H1 (cell line): ENCODE results near the gene DPH1. TPM values are rescaled to one million over a fixed set of nuclear protein-coding genes. Genes with fewer than 3 reads are reported as not detected.

Source experiments
- CTCF ChIA-PET: fragments of 300-600 bp; sonication (Branson Sonifier 250); formaldehyde crosslinking; loops from one replicate; lab custom pipeline; 2021; ENCODE audit not compliant: partially characterized antibody; lab: Charles Lee
- POLR2A ChIA-PET: fragments of 300-600 bp; sonication (Branson Sonifier 250); formaldehyde crosslinking; loops from one replicate; lab custom pipeline; 2021; ENCODE audit warnings: inconsistent platforms; ENCODE audit not compliant: partially characterized antibody; lab: Charles Lee
- DNase-seq, 2 experiments: peaks; one replicate each; pipeline versions ENCODE4 v3.0.0 to v3.0.0-alpha.2; 2010 to 2022; ENCODE audit warnings: low spot score in 2 of 2, low read depth in 1 of 2, mixed read lengths in 1 of 2
- FAIRE-seq: peaks from 2 replicates; lab custom pipeline; 2011; peaks lifted over from hg19 to GRCh38; lab: Jason Lieb, UNC
- H2AFZ ChIP-seq: 2 replicates; pipeline ENCODE4 v1.8.1; 2012; ENCODE audit warnings: low read length, inconsistent platforms
- H2AK5ac ChIP-seq: 2 replicates; pipeline ENCODE4 v1.6.1; 2013; ENCODE audit warnings: low read depth, low read length
- H2BK120ac ChIP-seq: replicated peaks from 2 replicates; pipeline ENCODE3; 2013; ENCODE audit warnings: low read depth, low read length, inconsistent platforms
- H2BK12ac ChIP-seq: 2 replicates; pipeline ENCODE4 v1.6.1; 2013; ENCODE audit warnings: low read depth, low read length
- H2BK15ac ChIP-seq: 2 replicates; pipeline ENCODE4 v1.6.1; 2013; ENCODE audit warnings: low read length
- H2BK20ac ChIP-seq: 2 replicates; pipeline ENCODE4 v1.6.1; 2013; ENCODE audit warnings: low read length
- H2BK5ac ChIP-seq: 2 replicates; pipeline ENCODE4 v1.6.1; 2013; ENCODE audit warnings: low read depth, low read length
- H3K14ac ChIP-seq: 2 replicates; pipeline ENCODE4 v1.6.1; 2013; ENCODE audit warnings: inconsistent platforms; ENCODE audit not compliant: insufficient read length
- H3K18ac ChIP-seq: 2 replicates; pipeline ENCODE4 v1.6.1; 2013; ENCODE audit warnings: low read length; ENCODE audit errors: extremely low read depth
- H3K23ac ChIP-seq: 2 replicates; pipeline ENCODE4 v1.6.1; 2013; ENCODE audit warnings: inconsistent platforms; ENCODE audit not compliant: insufficient read length
- H3K23me2 ChIP-seq: 2 replicates; pipeline ENCODE4 v1.6.1; 2013; ENCODE audit warnings: low read depth, low read length
- H3K27ac ChIP-seq: 2 replicates; pipeline ENCODE4 v1.6.1; 2011; ENCODE audit warnings: low read depth, low read length, inconsistent platforms
- H3K27me3 ChIP-seq, 4 experiments: replicated peaks in 1 of 4; 1 replicate in 1 of 4; 2 replicates in 3 of 4; pipeline versions ENCODE4 v1.6.1 to v1.8.1; 2011 to 2013; ENCODE audit warnings: low read length in 3 of 4, mild to moderate bottlenecking in 3 of 4, inconsistent platforms in 2 of 4, mixed read lengths in 2 of 4, moderate library complexity in 1 of 4; ENCODE audit not compliant: control insufficient read depth in 3 of 4, insufficient read depth in 3 of 4; ENCODE audit errors: extremely low read depth in 1 of 4
- H3K36me3 ChIP-seq, 4 experiments: 2 replicates each; pipeline versions ENCODE4 v1.6.1 to v1.8.1; 2011 to 2013; ENCODE audit warnings: mild to moderate bottlenecking in 4 of 4, low read length in 3 of 4, moderate library complexity in 2 of 4, control low read depth in 1 of 4, inconsistent platforms in 1 of 4; ENCODE audit not compliant: insufficient read depth in 4 of 4, control insufficient read depth in 2 of 4
- H3K4ac ChIP-seq: replicated peaks from 2 replicates; pipeline ENCODE3; 2013; ENCODE audit warnings: low read length, low read depth, mixed read lengths, inconsistent platforms; ENCODE audit not compliant: insufficient read length
- H3K4me1 ChIP-seq, 4 experiments: replicated peaks in 1 of 4; 1 replicate in 1 of 4; 2 replicates in 3 of 4; pipeline versions ENCODE4 v1.6.1 to v1.8.1; 2011 to 2013; ENCODE audit warnings: low read length in 3 of 4, inconsistent platforms in 2 of 4, mixed read lengths in 1 of 4; ENCODE audit not compliant: insufficient read depth in 4 of 4, control insufficient read depth in 3 of 4
- H3K4me2 ChIP-seq, 2 experiments: 2 replicates each; pipeline versions ENCODE4 v1.6.1 to v1.8.1; 2011 to 2013; ENCODE audit warnings: low read depth in 2 of 2, low read length in 2 of 2, control low read depth in 1 of 2, inconsistent platforms in 1 of 2, mild to moderate bottlenecking in 1 of 2; ENCODE audit not compliant: insufficient read depth in 1 of 2
- H3K4me3 ChIP-seq, 4 experiments: fragments of 200-600, 300-600 bp in 1 of 4; sonication (generic), shearing (Covaris generic), sonication (Bioruptor Twin) in 1 of 4; 2 replicates each; pipeline versions ENCODE4 v1.5.1 to v1.8.1; 2011 to 2016; ENCODE audit warnings: low read length in 4 of 4, low read depth in 3 of 4, control low read depth in 2 of 4, inconsistent platforms in 2 of 4, mild to moderate bottlenecking in 2 of 4, mixed read lengths in 1 of 4, moderate library complexity in 1 of 4; ENCODE audit not compliant: insufficient read depth in 2 of 4; ENCODE audit errors: extremely low read depth in 1 of 4
- H3K56ac ChIP-seq: replicated peaks from 2 replicates; pipeline ENCODE3; 2013; ENCODE audit warnings: low read depth, mild to moderate bottlenecking, mixed read lengths, low read length, inconsistent platforms; ENCODE audit not compliant: insufficient read length
- H3K79me1 ChIP-seq: 2 replicates; pipeline ENCODE4 v1.6.1; 2013; ENCODE audit warnings: low read depth, low read length, control low read depth
- H3K79me2 ChIP-seq, 2 experiments: 2 replicates each; pipeline versions ENCODE4 v1.6.1 to v1.8.1; 2012 to 2013; ENCODE audit warnings: low read length in 2 of 2, mild to moderate bottlenecking in 2 of 2, inconsistent platforms in 1 of 2; ENCODE audit not compliant: insufficient read depth in 2 of 2, control insufficient read depth in 1 of 2
- H3K9ac ChIP-seq, 4 experiments: replicated peaks in 1 of 4; 1 replicate in 1 of 4; 2 replicates in 3 of 4; pipeline versions ENCODE4 v1.6.1 to v1.8.1; 2011 to 2013; ENCODE audit warnings: low read depth in 3 of 4, low read length in 3 of 4, control low read depth in 2 of 4, mild to moderate bottlenecking in 2 of 4, moderate library complexity in 2 of 4, inconsistent platforms in 1 of 4; ENCODE audit errors: extremely low read depth in 1 of 4
- H3K9me3 ChIP-seq, 2 experiments: 2 replicates each; pipeline versions ENCODE4 v1.6.1 to v1.8.1; 2012 to 2013; ENCODE audit warnings: mild to moderate bottlenecking in 2 of 2, moderate library complexity in 2 of 2, control low read depth in 1 of 2, inconsistent platforms in 1 of 2, low read depth in 1 of 2, low read length in 1 of 2, mixed read lengths in 1 of 2; ENCODE audit not compliant: insufficient read depth in 2 of 2
- H4K20me1 ChIP-seq, 2 experiments: replicated peaks in 1 of 2; 2 replicates each; pipeline versions ENCODE3 to v1.8.1; 2011 to 2013; ENCODE audit warnings: inconsistent platforms in 2 of 2, low read length in 2 of 2, mild to moderate bottlenecking in 1 of 2; ENCODE audit not compliant: insufficient read depth in 2 of 2, control insufficient read depth in 1 of 2
- H4K5ac ChIP-seq: 2 replicates; pipeline ENCODE4 v1.6.1; 2013; ENCODE audit warnings: low read length, low read depth, mixed read lengths, inconsistent platforms; ENCODE audit not compliant: insufficient read length
- H4K8ac ChIP-seq: 2 replicates; pipeline ENCODE4 v1.8.0; 2013; ENCODE audit warnings: mild to moderate bottlenecking, moderate library complexity, low read length, inconsistent platforms; ENCODE audit not compliant: insufficient read depth; ENCODE audit errors: extremely low read depth
- H4K91ac ChIP-seq: replicated peaks from 2 replicates; pipeline ENCODE3; 2013; ENCODE audit warnings: low read length, mixed read lengths, inconsistent platforms; ENCODE audit not compliant: insufficient read length
- CTBP2 ChIP-seq: IDR thresholded peaks from 2 replicates; pipeline ENCODE4 v1.7.0; 2011; ENCODE audit warnings: borderline replicate concordance, mild to moderate bottlenecking, moderate library complexity, mixed read lengths, low read length; ENCODE audit not compliant: insufficient read depth, insufficient read length
- EZH2 ChIP-seq: fragments of 200-600 bp; sonication (generic); IDR thresholded peaks from 2 replicates; pipeline ENCODE4 v1.7.1; 2012; ENCODE audit warnings: low read depth, mild to moderate bottlenecking, moderate library complexity, low read length, inconsistent platforms; ENCODE audit not compliant: severe bottlenecking
- FOSL1 ChIP-seq: IDR thresholded peaks from 2 replicates; pipeline ENCODE4 v1.6.1; 2011; ENCODE audit warnings: mild to moderate bottlenecking, low read depth, low read length, moderate library complexity; ENCODE audit not compliant: insufficient read depth
- POLR2AphosphoS5 ChIP-seq: IDR thresholded peaks from 2 replicates; pipeline ENCODE4 v1.6.1; 2011; ENCODE audit warnings: low read depth, low read length
- RAD21 ChIP-seq, 2 experiments: IDR thresholded peaks in 1 of 2; conservative IDR thresholded peaks in 1 of 2; 2 replicates each; pipeline ENCODE4 v1.6.1; 2011; ENCODE audit warnings: low read depth in 2 of 2, low read length in 2 of 2, improper control_type of control experiment in 1 of 2, inconsistent platforms in 1 of 2, mild to moderate bottlenecking in 1 of 2, moderate library complexity in 1 of 2
- TAF7 ChIP-seq: optimal IDR thresholded peaks from 2 replicates; pipeline ENCODE3; 2011; ENCODE audit warnings: low read depth, mild to moderate bottlenecking, inconsistent platforms, low read length, moderate library complexity, borderline replicate concordance
- TBP ChIP-seq: IDR thresholded peaks from 2 replicates; pipeline ENCODE4 v1.6.1; 2011; ENCODE audit warnings: low read depth, low read length, improper control_type of control experiment
- WGBS, 2 experiments: shearing (Covaris generic) in 1 of 2; methylation state at CpG; one replicate each; pipeline versions ENCODE4 v1.1.6 to v1.1.7; 2013 to 2015; ENCODE audit warnings: low lambda C conversion rate in 2 of 2, mixed read lengths in 2 of 2, inconsistent platforms in 1 of 2, low coverage in 1 of 2, missing lambda C conversion rate in 1 of 2; ENCODE audit not compliant: insufficient replicate concordance in 2 of 2, insufficient coverage in 1 of 2, insufficient read length in 1 of 2; ENCODE audit errors: extremely low coverage in 1 of 2, missing lambda C conversion rate in 1 of 2; 5-methylcytosine and 5-hydroxymethylcytosine counted together
- polyA plus RNA-seq, 7 experiments: library from polyadenylated mRNA; depleted of rRNA in 3 of 7; stranded (reverse) in 5 of 7; unstranded in 2 of 7; fragments of >200 nt in 5 of 7; fragments of 200-250 nt in 2 of 7; gene quantifications; 1 replicate in 5 of 7; 2 replicates in 1 of 7; 4 replicates in 1 of 7; pipeline versions ENCODE4 v1.2.1 to v1.2.3, GENCODE V29; 2011 to 2013; ENCODE audit warnings: missing spikeins in 2 of 7, mixed read lengths in 2 of 7
- total RNA-seq: library from RNA; stranded (reverse); fragmentation: NEBNext Ultra II Directional; extraction: Animal tissue kit (Norgen Biotek cat#: 25700); gene quantifications from 2 replicates; pipeline ENCODE4 v1.2.1, GENCODE V29; 2021
- TF ChIP-seq, protein P1 (sequence below), 3 experiments: IDR thresholded peaks; 1 replicate in 2 of 3; 2 replicates in 1 of 3; pipeline versions ENCODE4 v1.5.1 to v1.6.1; 2011; ENCODE audit warnings: low read length in 3 of 3, mild to moderate bottlenecking in 3 of 3, inconsistent platforms in 2 of 3, low read depth in 1 of 3, moderate library complexity in 1 of 3; ENCODE audit not compliant: insufficient read depth in 1 of 3; ENCODE audit errors: control extremely low read depth in 1 of 3

Gene DPH1
- total and polyA plus RNA-seq, 2 of the 8 experiments (the other 6 are each of a cell fraction or from before 2014, with no cell fraction given), result 24.9 to 30.0 TPM

GRCh38 chr17:2092253-2092652 is 62.3 kb downstream of the DPH1 start:
- H3K9ac ChIP-seq, result no peak overlapping the region
- FAIRE-seq (no peak), DNase-seq (no peak)
- no peak overlapping the region for H4K91ac ChIP-seq
- H2BK12ac ChIP-seq, result no peak overlapping the region; the same call in 1 of the 2 replicates
- H3K4me2 ChIP-seq, result no peak overlapping the region
- no peak overlapping the region for H3K4ac ChIP-seq
- H4K8ac ChIP-seq, result no peak overlapping the region
- ChIA-PET POLR2A (no interaction called here), CTCF (interaction anchor here (0.6 to 3.9 kb wide), 20 partner anchors 10 to 153 kb away, joined by 3 to 22 read pairs (median 4); no protein-coding TSS in a partner anchor)
- no peak overlapping the region for H2AFZ ChIP-seq
- no peaks in the 10 kb centered on the region for H3K27me3 ChIP-seq
- H3K14ac ChIP-seq, result no peak overlapping the region
- no peaks in the 10 kb centered on the region for H3K36me3 ChIP-seq
- H3K79me1 ChIP-seq, result no peaks in the 10 kb centered on the region
- H2AK5ac ChIP-seq, result 0 out of 2 replicates have a peak overlapping the region, but pooled peaks have one; percentile 15
- no peak overlapping the region for H3K18ac ChIP-seq
- no peaks in the 10 kb centered on the region for H3K79me2 ChIP-seq
- no peak overlapping the region for H3K27ac ChIP-seq
- H3K9me3 ChIP-seq, result no peaks in the 10 kb centered on the region
- no peak overlapping the region for H2BK20ac ChIP-seq
- H3K23me2 ChIP-seq, result no peaks in the 10 kb centered on the region
- peaks cover 2 to 19% (median 7%) of the 10 kb centered on the region in 4 experiments for H3K4me1 ChIP-seq
- H2BK120ac ChIP-seq, result no peak overlapping the region
- no peak overlapping the region for H3K56ac ChIP-seq
- peaks cover 0 to 11% of the 10 kb centered on the region in 2 experiments for H4K20me1 ChIP-seq
- WGBS, 2 experiments, result 92% methylated on average over 4 of the region's 4 CpGs; no CpG with 5 or more reads in 1 of the 2 experiments
- no peak overlapping the region for H2BK5ac ChIP-seq
- H4K5ac ChIP-seq, result no peak overlapping the region
- no peak overlapping the region for H3K4me3 ChIP-seq
- no peak overlapping the region for H3K23ac ChIP-seq
- no peak overlapping the region for H2BK15ac ChIP-seq
- no peak for TF ChIP-seq EZH2
- TF ChIP-seq RAD21 (IDR thresholded peaks at IDR 0.05 in 1 of 2, conservative IDR thresholded peaks at IDR 0.05 in 1 of 2; ENCODE audit: low read depth in 2 of 2, low read length in 2 of 2), result peak in 1 of 2 experiments; percentile 37; a peak in 1 of 4 replicates
- no peak for TF ChIP-seq CTBP2
- TF ChIP-seq, protein P1, sequence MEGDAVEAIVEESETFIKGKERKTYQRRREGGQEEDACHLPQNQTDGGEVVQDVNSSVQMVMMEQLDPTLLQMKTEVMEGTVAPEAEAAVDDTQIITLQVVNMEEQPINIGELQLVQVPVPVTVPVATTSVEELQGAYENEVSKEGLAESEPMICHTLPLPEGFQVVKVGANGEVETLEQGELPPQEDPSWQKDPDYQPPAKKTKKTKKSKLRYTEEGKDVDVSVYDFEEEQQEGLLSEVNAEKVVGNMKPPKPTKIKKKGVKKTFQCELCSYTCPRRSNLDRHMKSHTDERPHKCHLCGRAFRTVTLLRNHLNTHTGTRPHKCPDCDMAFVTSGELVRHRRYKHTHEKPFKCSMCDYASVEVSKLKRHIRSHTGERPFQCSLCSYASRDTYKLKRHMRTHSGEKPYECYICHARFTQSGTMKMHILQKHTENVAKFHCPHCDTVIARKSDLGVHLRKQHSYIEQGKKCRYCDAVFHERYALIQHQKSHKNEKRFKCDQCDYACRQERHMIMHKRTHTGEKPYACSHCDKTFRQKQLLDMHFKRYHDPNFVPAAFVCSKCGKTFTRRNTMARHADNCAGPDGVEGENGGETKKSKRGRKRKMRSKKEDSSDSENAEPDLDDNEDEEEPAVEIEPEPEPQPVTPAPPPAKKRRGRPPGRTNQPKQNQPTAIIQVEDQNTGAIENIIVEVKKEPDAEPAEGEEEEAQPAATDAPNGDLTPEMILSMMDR (IDR thresholded peaks at IDR 0.05; ENCODE audit: control extremely low read depth in 1 of 3, insufficient read depth in 1 of 3, low read depth in 1 of 3, low read length in 3 of 3), result peak; percentile 14 to 61 (median 39); a peak in 3 of 4 replicates
- no peak for TF ChIP-seq FOSL1
- TF ChIP-seq TBP, result no peak
- TF ChIP-seq POLR2AphosphoS5, result no peak
- no peak for TF ChIP-seq TAF7
